Aorta (tissue), 5 donors: ENCODE data around the gene RAB13. TPM values are rescaled to one million over a fixed set of nuclear protein-coding genes. Genes with fewer than 3 reads are reported as not detected.
"Not testable (repeated sequence)": the region's sequence is repeated elsewhere in the genome, so short reads cannot be mapped to it uniquely, and the experiment has no call there.

Experiments used
- ATAC-seq: fragments of 200-7000 bp; cut with Tn5 transposase; one replicate; pipeline ENCODE4 v1.9.1; 2022; ENCODE audit warnings: moderate library complexity; ENCODE audit not compliant: low FRiP score
- DNase-seq, 2 donors: peaks; one replicate each; pipeline ENCODE4 v3.0.0-alpha.2; 2020
- H3K27ac ChIP-seq, 2 donors: one replicate each; pipeline ENCODE4 v1.5.1; 2013; ENCODE audit warnings: low read length in 2 of 2, mild to moderate bottlenecking in 2 of 2, moderate library complexity in 2 of 2, control low read depth in 1 of 2, inconsistent platforms in 1 of 2, low read depth in 1 of 2
- H3K27me3 ChIP-seq, 2 donors: one replicate each; pipeline ENCODE4 v1.6.1; 2013; ENCODE audit warnings: control low read depth in 1 of 2, low read length in 1 of 2, mild to moderate bottlenecking in 1 of 2, moderate library complexity in 1 of 2; ENCODE audit not compliant: insufficient read depth in 2 of 2, control insufficient read depth in 1 of 2
- H3K36me3 ChIP-seq, 2 donors: one replicate each; pipeline ENCODE4 v1.6.1; 2013; ENCODE audit warnings: control low read depth in 1 of 2, low read length in 1 of 2, mild to moderate bottlenecking in 1 of 2; ENCODE audit not compliant: insufficient read depth in 2 of 2, control insufficient read depth in 1 of 2
- H3K4me1 ChIP-seq, 2 donors: one replicate each; pipeline ENCODE4 v1.6.1; 2013; ENCODE audit warnings: low read length in 2 of 2, control low read depth in 1 of 2, mild to moderate bottlenecking in 1 of 2, moderate library complexity in 1 of 2; ENCODE audit not compliant: insufficient read depth in 2 of 2, control insufficient read depth in 1 of 2
- H3K4me3 ChIP-seq, 2 donors: one replicate each; pipeline ENCODE4 v1.5.1; 2013; ENCODE audit warnings: low read length in 2 of 2, control low read depth in 1 of 2, mild to moderate bottlenecking in 1 of 2
- H3K9me3 ChIP-seq: one replicate; pipeline ENCODE4 v1.6.1; 2013; ENCODE audit warnings: mild to moderate bottlenecking, low read length; ENCODE audit not compliant: control insufficient read depth
- WGBS, 2 donors: extraction: QIAGEN DNeasy Blood & Tissue Kit; methylation state at CpG; one replicate each; pipeline ENCODE4 v1.1.7; 2013; 5-methylcytosine and 5-hydroxymethylcytosine counted together
- intact Hi-C, 2 donors: fragments of 100-400 bp; cut with DNase I; formaldehyde crosslinking; loops; one replicate each; pipeline versions ENCODE4 v1.14.2 to v1.15.0; 2022
- polyA plus RNA-seq, 2 donors: library from polyadenylated mRNA; stranded (reverse); fragments of 200-250 nt; gene quantifications; one replicate each; pipeline ENCODE4 v1.2.3, GENCODE V29; 2013
- total RNA-seq, 2 donors: library from RNA; stranded (reverse); fragmentation: NEBNext Ultra II Directional; extraction: Animal tissue kit (Norgen Biotek cat#: 25700); gene quantifications; one replicate each; pipeline ENCODE4 v1.2.1, GENCODE V29; 2021
- donor health status: healthy with polysubstance abuse.
- donor health status: Bipolar disorder and iron deficiency.
- donor health status: DM: no; HTN: no; CAD: no.
- donor health status: DM: no; HTN: no; CAD: no.
- donor health status: DM: yes; HTN: yes; CAD: no.

The RAB13 gene
- total and polyA plus RNA-seq, 4 donors: 127 to 643 (median 200) TPM

- peak overlapping the region; percentile 90 to 94 for H3K4me3 ChIP-seq
- intact Hi-C loops: loop anchor here (5.0 to 10.0 kb wide), 5 partner anchors 61 to 631 kb away; partner anchors contain the start of genes GATAD2B (in 1 of the 2), ILF2 (in 1 of the 2), NPR1 (in 1 of the 2) and S100A9 (in 1 of the 2)
- ATAC-seq (peak; percentile 62), DNase-seq (peak; percentile 66 to 86)
- H3K36me3 ChIP-seq: no peaks in the 10 kb centered on the region
- H3K27me3 ChIP-seq: no peaks in the 10 kb centered on the region
- H3K27ac ChIP-seq: peak overlapping the region; percentile 21 to 94
- WGBS, 2 donors: 1 to 4% methylated on average over 7 of the region's 7 CpGs
- no peaks in the 10 kb centered on the region for H3K9me3 ChIP-seq
- peaks cover 0 to 3% of the 10 kb centered on the region in 2 donors for H3K4me1 ChIP-seq
Measured at GRCh38 chr1:153985341-153985912, 712 bp downstream of the RAB13 start.

- ATAC-seq (no peak), DNase-seq (no peak)
- Histone ChIP-seq H3K4me1 (peaks cover 0 to 3% of the 10 kb centered on the region in 2 donors), H3K36me3 (no peaks in the 10 kb centered on the region), H3K4me3 (no peak overlapping the region), H3K9me3 (no peaks in the 10 kb centered on the region), H3K27ac (no peak overlapping the region), H3K27me3 (no peaks in the 10 kb centered on the region)
- 45 to 54% methylated on average over 6 of the region's 6 CpGs for WGBS, 2 donors
- intact Hi-C loops: loop anchor here in 1 of 2 donors (5.0 to 10.0 kb wide), 3 partner anchors 37 to 630 kb away; partner anchors contain the start of genes DENND4B, GATAD2B and S100A9
Measured at GRCh38 chr1:153984123-153984894, 1.8 kb downstream of the RAB13 start.

GRCh38 chr1:153981735-153982134 is 4.4 kb downstream of the RAB13 start:
- H3K9me3 ChIP-seq, H3K4me1 ChIP-seq, H3K4me3 ChIP-seq, DNase-seq, H3K36me3 ChIP-seq, ATAC-seq, H3K27me3 ChIP-seq, H3K27ac ChIP-seq: not testable (repeated sequence)
- WGBS, 2 donors: 84 to 89% methylated on average over 2 of the region's 2 CpGs
- intact Hi-C loops: loop anchor here in 1 of 2 donors (5.0 to 10.0 kb wide), 3 partner anchors 34 to 627 kb away; partner anchors contain the start of genes DENND4B, GATAD2B and S100A9

- H3K27ac ChIP-seq: not testable (repeated sequence)
Measured at GRCh38 chr1:153979091-153979490, 7.0 kb downstream of the RAB13 start.

GRCh38 chr1:153978274-153978909 is 7.7 kb downstream of the RAB13 start:
- peaks cover 0 to 2% of the 10 kb centered on the region in 2 donors for H3K36me3 ChIP-seq
- intact Hi-C loops: no loop called here
- peak overlapping the region; percentile 70 to 83 for H3K4me3 ChIP-seq
- no peaks in the 10 kb centered on the region for H3K9me3 ChIP-seq
- no peak overlapping the region for H3K27ac ChIP-seq
- no peak for ATAC-seq
- H3K27me3 ChIP-seq: no peaks in the 10 kb centered on the region
- DNase-seq: no peak
- 58 to 62% methylated on average over 9 of the region's 9 CpGs for WGBS, 2 donors
- no peaks in the 10 kb centered on the region for H3K4me1 ChIP-seq

More at GRCh38 chr1:153979091-153979490, 7.0 kb downstream of the RAB13 start:
- ATAC-seq, H3K4me1 ChIP-seq, intact Hi-C loops, H3K27me3 ChIP-seq, H3K36me3 ChIP-seq, H3K4me3 ChIP-seq, H3K9me3 ChIP-seq: not testable (repeated sequence)
- 83 to 87% methylated on average over 12 of the region's 12 CpGs for WGBS, 2 donors
- DNase-seq: peak; percentile 9 to 17

GRCh38 chr1:153977250-153978240 is 8.6 kb downstream of the RAB13 start, which contains the start of gene JTB:
JTB (minus strand) TSS chr1:153977674; CDS start chr1:153977252, 422 bp downstream.
- peak; percentile 95 for ATAC-seq

GRCh38 chr1:153976819-153977249 is 9.3 kb downstream of the RAB13 start:
- Histone ChIP-seq H3K27me3 (no peaks in the 10 kb centered on the region), H3K27ac (peak overlapping the region in 1 of 2 donors; percentile 45), H3K4me3 (peak overlapping the region; percentile 58 to 83), H3K4me1 (no peaks in the 10 kb centered on the region), H3K9me3 (no peaks in the 10 kb centered on the region), H3K36me3 (peaks cover 0 to 2% of the 10 kb centered on the region in 2 donors)
- ATAC-seq (no peak), DNase-seq (no peak)
- intact Hi-C loops: no loop called here
- WGBS, 2 donors: 1% methylated on average over 16 of the region's 16 CpGs

More at GRCh38 chr1:153977250-153978240, 8.6 kb downstream of the RAB13 start, which contains the start of gene JTB:
- intact Hi-C loops: no loop called here
- Histone ChIP-seq H3K9me3 (no peaks in the 10 kb centered on the region), H3K4me1 (no peaks in the 10 kb centered on the region), H3K27me3 (no peaks in the 10 kb centered on the region), H3K4me3 (peak within 1 kb of the TSS; percentile 70 to 83), H3K27ac (peak within 1 kb of the TSS in 1 of 2 donors; percentile 77), H3K36me3 (peaks cover 0 to 2% of the 10 kb centered on the region in 2 donors)
- peak; percentile 94 to 96 for DNase-seq
- 0% methylated on average over 67 to 75 of the region's 75 CpGs for WGBS, 2 donors
